ENCODE results near the gene COX4I1.

The COX4I1 gene

DNA sequence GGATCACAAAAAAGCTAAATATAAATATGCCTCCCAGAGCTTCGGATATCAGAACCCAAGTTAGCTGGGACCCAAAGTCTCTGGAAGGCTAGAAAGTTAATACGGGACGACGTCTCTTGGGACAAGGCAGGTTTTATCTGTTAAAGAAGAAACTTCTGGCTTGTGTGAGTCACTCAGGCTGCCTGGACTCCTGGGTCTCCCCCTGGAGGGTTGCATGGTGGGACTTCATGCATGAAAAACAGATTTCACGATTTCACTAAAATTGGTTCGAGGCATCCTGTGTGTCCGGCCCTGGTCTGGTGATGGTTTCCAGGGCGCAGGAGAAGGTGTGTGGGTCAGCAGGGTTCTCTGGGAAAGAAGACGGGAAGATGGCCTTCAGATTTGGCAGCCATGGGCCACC, 47.0 kb downstream of the COX4I1 start:
- DNase-seq (ENCODE audit: low spot score) = no peak
- in situ Hi-C loops (cut with MboI; ENCODE audit: low sequenced_read_pairs, unreplicated experiment) = no loop called here

DNA sequence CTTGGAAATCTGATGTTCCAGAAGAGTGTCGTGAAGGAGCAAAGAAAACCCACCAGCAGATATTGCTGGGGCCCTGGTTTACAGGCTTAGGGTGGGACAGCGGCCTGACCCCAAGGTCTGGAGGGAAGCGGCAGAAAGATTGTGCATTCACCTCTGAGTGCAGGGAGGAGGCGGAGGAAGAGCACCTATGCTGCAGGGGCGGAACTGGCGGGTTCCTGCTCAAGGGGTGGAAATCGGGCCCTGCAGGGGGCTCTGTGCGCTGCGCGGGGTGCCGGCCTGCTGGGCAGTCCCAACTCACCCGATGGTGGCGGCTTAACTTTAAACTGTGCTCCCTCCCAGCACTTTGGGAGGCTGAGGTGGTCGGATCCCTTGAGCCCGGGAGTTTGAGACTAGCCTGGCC, 47.5 kb downstream of the COX4I1 start:
- DNase-seq (ENCODE audit: low spot score) = no peak
- TF ChIP-seq CTCF (IDR thresholded peaks at IDR 0.05; ENCODE audit: borderline replicate concordance, control extremely low read depth, extremely low read depth, insufficient read depth, missing control alignments) = no peak
- in situ Hi-C loops (cut with MboI; ENCODE audit: low sequenced_read_pairs, unreplicated experiment) = no loop called here

More for the DNA sequence above, 47.0 kb downstream of the COX4I1 start:
- TF ChIP-seq CTCF (IDR thresholded peaks at IDR 0.05; ENCODE audit: borderline replicate concordance, control extremely low read depth, extremely low read depth, insufficient read depth, missing control alignments) = no peak

- no peak for DNase-seq (ENCODE audit: low spot score)
- no peak for TF ChIP-seq CTCF (IDR thresholded peaks at IDR 0.05; ENCODE audit: borderline replicate concordance, control extremely low read depth, extremely low read depth, insufficient read depth, missing control alignments)
- in situ Hi-C loops (cut with MboI; ENCODE audit: low sequenced_read_pairs, unreplicated experiment) = no loop called here
These were observed 48.4 kb downstream of the COX4I1 start for GRCh38 chr16:85847681-85848601.

DNA sequence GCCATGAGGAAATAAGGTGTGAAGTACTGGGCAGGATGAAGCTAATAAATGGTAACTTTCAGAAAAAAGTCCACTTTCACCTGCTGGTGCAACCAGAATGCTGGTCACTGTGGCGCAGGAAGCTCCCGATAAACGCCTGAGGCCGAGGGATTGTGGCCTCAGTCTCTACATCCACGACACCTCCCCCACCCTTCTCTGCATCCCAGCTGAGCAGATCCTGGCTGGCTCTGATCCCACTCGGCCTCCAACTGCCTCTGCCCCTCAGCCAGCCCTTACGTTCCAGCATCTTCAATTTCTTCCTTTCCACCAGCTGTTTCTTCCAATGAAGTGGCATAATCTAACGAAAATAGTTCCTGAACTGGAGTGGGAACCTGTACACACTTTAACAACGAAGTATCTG, 49.5 kb downstream of the COX4I1 start:
- in situ Hi-C loops (cut with MboI; ENCODE audit: low sequenced_read_pairs, unreplicated experiment) = no loop called here
- no peak for TF ChIP-seq CTCF (IDR thresholded peaks at IDR 0.05; ENCODE audit: borderline replicate concordance, control extremely low read depth, extremely low read depth, insufficient read depth, missing control alignments)
- no peak for DNase-seq (ENCODE audit: low spot score)

DNA sequence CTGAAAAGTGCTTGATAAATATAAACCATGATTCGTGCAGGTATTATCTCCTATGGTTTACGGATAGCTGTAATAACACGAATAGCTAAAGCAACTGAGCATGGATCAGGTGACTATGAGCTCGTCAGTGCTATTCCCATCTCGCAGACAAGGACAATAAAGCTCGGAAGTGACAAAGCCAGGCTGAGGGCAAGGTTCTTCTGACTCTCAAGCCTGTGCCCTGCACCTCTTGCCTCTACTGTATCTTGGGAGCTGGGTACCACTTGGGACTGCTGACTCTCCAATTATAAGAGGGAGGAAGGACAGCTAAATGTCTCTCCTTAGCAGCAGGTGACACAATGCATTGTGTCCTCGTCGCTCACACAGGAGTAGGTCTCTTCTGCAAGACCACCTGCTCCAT, 49.9 kb downstream of the COX4I1 start:
- in situ Hi-C loops (cut with MboI; ENCODE audit: low sequenced_read_pairs, unreplicated experiment) = no loop called here
- no peak for TF ChIP-seq CTCF (IDR thresholded peaks at IDR 0.05; ENCODE audit: borderline replicate concordance, control extremely low read depth, extremely low read depth, insufficient read depth, missing control alignments)
- DNase-seq (ENCODE audit: low spot score) = no peak

- in situ Hi-C loops (cut with MboI; ENCODE audit: low sequenced_read_pairs, unreplicated experiment) = no loop called here
- DNase-seq (ENCODE audit: low spot score) = no peak
- TF ChIP-seq CTCF (IDR thresholded peaks at IDR 0.05; ENCODE audit: borderline replicate concordance, control extremely low read depth, extremely low read depth, insufficient read depth, missing control alignments) = no peak
These were observed 50.9 kb downstream of the COX4I1 start for GRCh38 chr16:85850344-85850880.

Data from GM13976 (cell line).